H1 (cell line): ENCODE measurements around the gene IL17RA. TPM values are rescaled to one million over a fixed set of nuclear protein-coding genes. Genes with fewer than 3 reads are reported as not detected.

Experiments
- CBX8 ChIP-seq: fragments of 300-800, 300-1000 bp; sonication (generic); IDR thresholded peaks from 2 replicates; pipeline ENCODE4 v1.7.1; 2016; ENCODE audit warnings: low read depth, low read length, borderline replicate concordance
- EP300 ChIP-seq, 2 experiments: IDR thresholded peaks; 1 replicate in 1 of 2; 2 replicates in 1 of 2; pipeline ENCODE4 v1.6.1; 2011 to 2012; ENCODE audit warnings: low read depth in 2 of 2, low read length in 2 of 2, mild to moderate bottlenecking in 2 of 2, borderline replicate concordance in 1 of 2, inconsistent platforms in 1 of 2, moderate library complexity in 1 of 2
- GABPA ChIP-seq: IDR thresholded peaks from 2 replicates; pipeline ENCODE4 v1.6.1; 2011; ENCODE audit warnings: mild to moderate bottlenecking, low read length, moderate library complexity, borderline replicate concordance; ENCODE audit not compliant: insufficient read depth
- GTF2F1 ChIP-seq: IDR thresholded peaks from 2 replicates; pipeline ENCODE4 v1.6.1; 2012; ENCODE audit warnings: low read depth, low read length, improper control_type of control experiment, borderline replicate concordance
- JUN ChIP-seq: IDR thresholded peaks from 2 replicates; pipeline ENCODE4 v1.6.1; 2011; ENCODE audit warnings: low read depth, mild to moderate bottlenecking, improper control_type of control experiment, low read length
- RFX5 ChIP-seq: IDR thresholded peaks from 2 replicates; pipeline ENCODE4 v1.6.1; 2011; ENCODE audit warnings: low read depth, low read length, improper control_type of control experiment, borderline replicate concordance
- polyA plus RNA-seq, 7 experiments: library from polyadenylated mRNA; depleted of rRNA in 3 of 7; stranded (reverse) in 5 of 7; unstranded in 2 of 7; fragments of >200 nt in 5 of 7; fragments of 200-250 nt in 2 of 7; gene quantifications; 1 replicate in 5 of 7; 2 replicates in 1 of 7; 4 replicates in 1 of 7; pipeline versions ENCODE4 v1.2.1 to v1.2.3, GENCODE V29; 2011 to 2013; ENCODE audit warnings: missing spikeins in 2 of 7, mixed read lengths in 2 of 7
- total RNA-seq: library from RNA; stranded (reverse); fragmentation: NEBNext Ultra II Directional; extraction: Animal tissue kit (Norgen Biotek cat#: 25700); gene quantifications from 2 replicates; pipeline ENCODE4 v1.2.1, GENCODE V29; 2021

The IL17RA gene
- total and polyA plus RNA-seq, 2 of the 8 experiments (the other 6 are each of a cell fraction or from before 2014, with no cell fraction given), result 5.6 to 9.9 TPM

DNA sequence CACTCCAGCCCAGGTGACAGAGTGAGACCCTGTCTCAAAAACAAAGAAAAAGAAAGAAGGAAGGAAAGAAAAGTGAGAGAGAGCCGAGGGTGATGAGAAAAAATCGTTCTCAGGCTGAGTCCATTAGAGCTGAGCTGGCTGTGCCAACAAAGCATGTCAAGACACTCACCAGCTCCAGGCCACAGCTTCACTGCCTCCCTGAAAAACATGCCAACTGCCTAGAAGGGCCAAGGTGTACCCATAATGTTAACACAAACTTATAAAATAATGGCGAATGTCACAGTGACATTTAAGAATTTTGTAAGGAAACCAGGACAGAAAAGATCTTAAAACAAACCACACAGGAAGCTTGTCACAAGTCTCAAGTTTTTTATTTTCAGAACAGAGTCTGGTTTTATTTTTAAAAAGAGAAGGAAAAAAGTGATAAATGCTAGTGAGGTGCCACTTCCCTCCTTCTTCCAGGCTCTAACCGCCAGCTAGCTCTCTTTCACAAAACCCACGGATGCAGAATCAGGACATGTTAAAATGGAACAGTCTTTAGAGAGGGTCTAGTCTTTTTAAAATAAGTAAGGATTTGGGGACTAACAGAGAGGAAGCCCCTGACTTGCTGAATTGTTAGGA is 31.3 kb downstream of the IL17RA start (continued):
- no peak for TF ChIP-seq GABPA
- no peak for TF ChIP-seq EP300 (IDR thresholded peaks at IDR 0.05; ENCODE audit: borderline replicate concordance in 1 of 2, low read depth in 2 of 2, low read length in 2 of 2)
- TF ChIP-seq GTF2F1, result no peak
- no peak for TF ChIP-seq JUN
- no peak for TF ChIP-seq RFX5
- TF ChIP-seq CBX8, result no peak
